K562 (cell line): ENCODE data around the gene DPP3. TPM values are rescaled to one million over a fixed set of nuclear protein-coding genes. Genes with fewer than 3 reads are reported as not detected.
A peak's percentile ranks its signal among the peaks of the same experiment; 100 is the strongest.

ENCODE experiments used
- ARID4B ChIP-seq: sonication (generic); formaldehyde crosslinking; IDR thresholded peaks from 2 replicates; pipeline ENCODE4 v1.8.0; 2022; ENCODE audit warnings: mild to moderate bottlenecking, missing genetic modification reagents
- CCNT2 ChIP-seq: IDR thresholded peaks from 2 replicates; pipeline ENCODE4 v1.6.1; 2011; ENCODE audit warnings: borderline replicate concordance, low read depth, mild to moderate bottlenecking, moderate library complexity, mixed read lengths, low read length; ENCODE audit not compliant: insufficient read length; ENCODE audit errors: extremely low read depth
- CHD1 ChIP-seq: fragments of 200-600 bp; sonication (generic); IDR thresholded peaks from one replicate; pipeline ENCODE4 v1.6.1; 2012; ENCODE audit warnings: mild to moderate bottlenecking, moderate library complexity, low read length, inconsistent platforms
- ETV5 ChIP-seq: sonication (generic); formaldehyde crosslinking; IDR thresholded peaks from 2 replicates; pipeline ENCODE4 v1.4.0; 2020; ENCODE audit warnings: low read depth, mild to moderate bottlenecking, missing genetic modification reagents
- GABPA ChIP-seq: fragments of 200-800 bp; sonication (Bioruptor generic); conservative IDR thresholded peaks from 2 replicates; pipeline ENCODE4 v1.6.1; 2016; ENCODE audit warnings: low read depth, missing genetic modification characterization, missing compliant biosample characterization
- HDAC1 ChIP-seq, 2 experiments: fragments of 450-650 bp; IDR thresholded peaks; 2 replicates each; pipeline ENCODE4 v1.6.1; 2016 to 2017; ENCODE audit warnings: inconsistent platforms in 1 of 2, mild to moderate bottlenecking in 1 of 2, moderate library complexity in 1 of 2
- HDAC6 ChIP-seq: IDR thresholded peaks from 2 replicates; pipeline ENCODE4 v1.6.1; 2012; ENCODE audit warnings: low read depth, mild to moderate bottlenecking, control low read depth, inconsistent platforms, low read length, moderate library complexity
- HMGN3 ChIP-seq: IDR thresholded peaks from 2 replicates; pipeline ENCODE4 v1.6.1; 2011; ENCODE audit warnings: borderline replicate concordance, low read depth, mild to moderate bottlenecking, mixed read lengths, low read length; ENCODE audit not compliant: insufficient read length; ENCODE audit errors: extremely low read depth
- MYC ChIP-seq, 2 experiments: fragments of 250-450 bp in 1 of 2; sonication (Bioruptor Pico) in 1 of 2; IDR thresholded peaks; 2 replicates each; pipeline versions ENCODE4 v1.5.1 to v1.6.1; 2012 to 2021; ENCODE audit warnings: low read depth in 2 of 2, borderline replicate concordance in 1 of 2, improper control_type of control experiment in 1 of 2, low read length in 1 of 2, mild to moderate bottlenecking in 1 of 2, moderate library complexity in 1 of 2
- NFIC ChIP-seq: fragments of 450-650 bp; IDR thresholded peaks from 2 replicates; pipeline ENCODE4 v1.6.1; 2017; ENCODE audit warnings: mild to moderate bottlenecking, inconsistent platforms
- NFYB ChIP-seq: IDR thresholded peaks from 2 replicates; pipeline ENCODE4 v1.6.1; 2011; ENCODE audit warnings: mild to moderate bottlenecking, moderate library complexity; ENCODE audit not compliant: insufficient read length; ENCODE audit errors: extremely low read depth
- POLR2AphosphoS2 ChIP-seq: IDR thresholded peaks from 2 replicates; pipeline ENCODE4 v1.6.1; 2012; ENCODE audit warnings: low read length, improper control_type of control experiment
- SIN3A ChIP-seq, 2 experiments: fragments of 150-350 bp in 1 of 2; IDR thresholded peaks; 2 replicates each; pipeline ENCODE4 v1.6.1; 2011 to 2016; ENCODE audit warnings: borderline replicate concordance in 2 of 2, low read depth in 2 of 2, low read length in 2 of 2, mild to moderate bottlenecking in 2 of 2, moderate library complexity in 2 of 2; ENCODE audit not compliant: control insufficient read depth in 1 of 2
- SIRT6 ChIP-seq: IDR thresholded peaks from one replicate; pipeline ENCODE4 v1.6.1; 2012; ENCODE audit warnings: low read depth, mild to moderate bottlenecking, control low read depth, inconsistent platforms, low read length, moderate library complexity
- SOX6 ChIP-seq: fragments of 450-650 bp; IDR thresholded peaks from 2 replicates; pipeline ENCODE4 v1.6.1; 2014; ENCODE audit warnings: mild to moderate bottlenecking
- SP2 ChIP-seq: IDR thresholded peaks from 2 replicates; pipeline ENCODE4 v1.6.1; 2011; ENCODE audit warnings: mild to moderate bottlenecking, low read depth, low read length, moderate library complexity; ENCODE audit not compliant: poor library complexity, severe bottlenecking; ENCODE audit errors: extremely low read depth
- TFAP4 ChIP-seq: sonication (generic); formaldehyde crosslinking; IDR thresholded peaks from 2 replicates; pipeline ENCODE4 v1.8.0; 2022; ENCODE audit warnings: missing genetic modification reagents, mild to moderate bottlenecking, moderate library complexity, borderline replicate concordance
- polyA plus RNA-seq, 8 experiments: library from polyadenylated mRNA; depleted of rRNA in 4 of 8; stranded (reverse) in 5 of 8; unstranded in 3 of 8; fragments of >200 nt; fragmentation: Nextera tagmentation in 2 of 8; fragmentation: Illumina TruSeq in 1 of 8; extraction: Ambion mirVana in 2 of 8; extraction: Trizol in 1 of 8; gene quantifications; 2 replicates each; pipeline versions ENCODE4 v1.2.1 to v1.2.3, GENCODE V29; 2011 to 2014; ENCODE audit warnings: inconsistent platforms in 1 of 8, missing spikeins in 1 of 8
- total RNA-seq, 7 experiments: library from RNA; depleted of rRNA in 6 of 7; stranded (reverse); fragments of >200 nt in 6 of 7; fragmentation: Illumina TruSeq in 2 of 7; extraction: Trizol in 2 of 7; gene quantifications; 2 replicates each; pipeline versions ENCODE4 v1.2.1 to v1.2.3, GENCODE V29; 2011 to 2021; ENCODE audit warnings: low replicate concordance in 1 of 7
- TF ChIP-seq, protein P1 (sequence below), 2 experiments: IDR thresholded peaks; 2 replicates each; pipeline ENCODE4 v1.6.1; 2012; ENCODE audit warnings: improper control_type of control experiment in 2 of 2, low read depth in 2 of 2, low read length in 2 of 2, borderline replicate concordance in 1 of 2

DPP3 gene
- total and polyA plus RNA-seq, 9 of the 15 experiments (the other 6 are each of a cell fraction or from before 2014, with no cell fraction given) = 3.7 to 69.2 (median 43.3) TPM

DNA sequence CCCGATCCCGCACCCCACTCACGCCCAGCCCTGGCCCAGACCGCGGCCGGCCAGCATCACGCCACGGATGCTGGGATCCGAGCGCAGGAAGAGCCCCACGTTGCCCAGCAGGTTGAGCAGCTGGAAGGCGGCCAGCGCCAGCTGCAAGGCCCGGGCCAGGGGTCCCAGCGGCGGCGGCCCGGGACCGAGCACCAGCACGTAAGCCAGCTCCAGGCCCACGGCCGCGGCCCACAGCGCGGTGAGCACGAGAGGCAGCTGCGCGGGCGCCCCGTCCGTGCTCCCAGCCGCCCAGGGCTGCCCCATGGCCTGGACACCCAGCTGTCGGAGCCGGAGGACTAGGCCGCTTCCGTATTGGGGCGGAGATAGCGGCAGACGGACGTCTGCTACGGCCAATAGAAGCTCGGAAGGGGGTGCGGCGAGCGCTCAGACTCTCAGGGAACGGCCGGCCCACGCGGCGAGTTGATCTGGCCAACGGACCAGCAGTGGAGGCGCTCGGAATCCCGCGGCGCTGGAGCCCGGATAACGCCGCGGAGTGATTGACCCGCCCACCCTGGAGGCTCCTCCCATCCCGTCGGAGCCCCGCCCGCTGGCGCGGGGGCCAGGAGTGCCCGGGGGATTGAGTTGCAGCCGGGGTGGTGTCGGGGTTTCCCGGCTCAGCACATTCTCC is 65.6 kb downstream of the DPP3 start, which contains the start of gene ZDHHC24 (continued):
- peak; percentile 67 for TF ChIP-seq NFYB
- TF ChIP-seq ETV5 = peak; percentile 43; the same call in 1 of the 2 replicates
- TF ChIP-seq TFAP4 (CRISPR knock-in tag) = peak; percentile 97
- peak; percentile 88 for TF ChIP-seq NFIC
- peak; percentile 72 for TF ChIP-seq HMGN3
- TF ChIP-seq HDAC1 (IDR thresholded peaks at IDR 0.05) = peak in 1 of 2 experiments; percentile 67; a peak in 1 of 4 replicates
- peak; percentile 86 for TF ChIP-seq MYC (IDR thresholded peaks at IDR 0.05; ENCODE audit: low read depth, low read length)
- no peak for TF ChIP-seq MYC (CRISPR knock-in tag; IDR thresholded peaks at IDR 0.05; ENCODE audit: borderline replicate concordance, low read depth)
- peak; percentile 56 for TF ChIP-seq CHD1
- TF ChIP-seq SOX6 = no peak
- TF ChIP-seq POLR2AphosphoS2 = no peak
- TF ChIP-seq, protein P1, sequence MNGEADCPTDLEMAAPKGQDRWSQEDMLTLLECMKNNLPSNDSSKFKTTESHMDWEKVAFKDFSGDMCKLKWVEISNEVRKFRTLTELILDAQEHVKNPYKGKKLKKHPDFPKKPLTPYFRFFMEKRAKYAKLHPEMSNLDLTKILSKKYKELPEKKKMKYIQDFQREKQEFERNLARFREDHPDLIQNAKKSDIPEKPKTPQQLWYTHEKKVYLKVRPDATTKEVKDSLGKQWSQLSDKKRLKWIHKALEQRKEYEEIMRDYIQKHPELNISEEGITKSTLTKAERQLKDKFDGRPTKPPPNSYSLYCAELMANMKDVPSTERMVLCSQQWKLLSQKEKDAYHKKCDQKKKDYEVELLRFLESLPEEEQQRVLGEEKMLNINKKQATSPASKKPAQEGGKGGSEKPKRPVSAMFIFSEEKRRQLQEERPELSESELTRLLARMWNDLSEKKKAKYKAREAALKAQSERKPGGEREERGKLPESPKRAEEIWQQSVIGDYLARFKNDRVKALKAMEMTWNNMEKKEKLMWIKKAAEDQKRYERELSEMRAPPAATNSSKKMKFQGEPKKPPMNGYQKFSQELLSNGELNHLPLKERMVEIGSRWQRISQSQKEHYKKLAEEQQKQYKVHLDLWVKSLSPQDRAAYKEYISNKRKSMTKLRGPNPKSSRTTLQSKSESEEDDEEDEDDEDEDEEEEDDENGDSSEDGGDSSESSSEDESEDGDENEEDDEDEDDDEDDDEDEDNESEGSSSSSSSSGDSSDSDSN (IDR thresholded peaks at IDR 0.05; ENCODE audit: borderline replicate concordance in 1 of 2, low read depth in 2 of 2, low read length in 2 of 2) = peak in 1 of 2 experiments; percentile 69; a peak in 2 of 4 replicates
- peak; percentile 74 for TF ChIP-seq CCNT2
- TF ChIP-seq HDAC6 = no peak
- peak; percentile 79 for TF ChIP-seq GABPA
- peak; percentile 97 for TF ChIP-seq ARID4B (CRISPR knock-in tag)
- no peak for TF ChIP-seq SIRT6
- peak; percentile 67 for TF ChIP-seq SP2
- peak; percentile 94 to 95; a peak in 3 of 4 replicates for TF ChIP-seq SIN3A (IDR thresholded peaks at IDR 0.05; ENCODE audit: borderline replicate concordance in 2 of 2, control insufficient read depth in 1 of 2, low read depth in 2 of 2, low read length in 2 of 2)
